K562 (cell line): ENCODE data around the gene ALG9. TPM values are rescaled to one million over a fixed set of nuclear protein-coding genes. Genes with fewer than 3 reads are reported as not detected.

Experiments used
- ASH1L ChIP-seq: fragments of 450-650 bp; IDR thresholded peaks from 2 replicates; pipeline ENCODE4 v1.6.1; 2018; ENCODE audit warnings: borderline replicate concordance, mild to moderate bottlenecking, low read depth; ENCODE audit not compliant: partially characterized antibody
- DPF2 ChIP-seq: fragments of 450-650 bp; IDR thresholded peaks from 2 replicates; pipeline ENCODE4 v1.6.1; 2016
- ELF4 ChIP-seq: fragments of 450-650 bp; formaldehyde crosslinking; IDR thresholded peaks from 2 replicates; pipeline ENCODE4 v1.4.0; 2022; ENCODE audit warnings: missing genetic modification characterization
- ESRRA ChIP-seq: fragments of 450-650 bp; IDR thresholded peaks from 2 replicates; pipeline ENCODE4 v1.6.1; 2014; ENCODE audit warnings: low read depth, mild to moderate bottlenecking, moderate library complexity, borderline replicate concordance
- HIVEP1 ChIP-seq: fragments of 250-450 bp; sonication (Bioruptor Pico); IDR thresholded peaks from 2 replicates; pipeline ENCODE4 v1.4.0; 2020; ENCODE audit warnings: mild to moderate bottlenecking
- JUN ChIP-seq, 2 experiments: sonication (generic) in 1 of 2; formaldehyde crosslinking in 1 of 2; IDR thresholded peaks; 2 replicates each; pipeline versions ENCODE4 v1.6.1 to v1.8.0; 2012 to 2022; ENCODE audit warnings: borderline replicate concordance in 2 of 2, mild to moderate bottlenecking in 2 of 2, improper control_type of control experiment in 1 of 2, low read depth in 1 of 2, low read length in 1 of 2, missing genetic modification reagents in 1 of 2
- JUNB ChIP-seq: fragments of 450-650 bp; formaldehyde crosslinking; conservative IDR thresholded peaks from 2 replicates; pipeline ENCODE4 v1.4.0; 2020; ENCODE audit warnings: mild to moderate bottlenecking
- KLF6 ChIP-seq: fragments of 250-450 bp; sonication (Bioruptor Pico); IDR thresholded peaks from 2 replicates; pipeline ENCODE4 v1.4.0; 2020; ENCODE audit warnings: mild to moderate bottlenecking, moderate library complexity, borderline replicate concordance
- RBFOX2 ChIP-seq: fragments of 200-400 bp; formaldehyde crosslinking; IDR thresholded peaks from 2 replicates; pipeline ENCODE4 v1.6.1; 2017; ENCODE audit warnings: low read depth, mild to moderate bottlenecking, low read length, moderate library complexity
- RBM14 ChIP-seq: fragments of 200-400 bp; formaldehyde crosslinking; IDR thresholded peaks from 2 replicates; pipeline ENCODE4 v1.6.1; 2018; ENCODE audit warnings: low read depth, mild to moderate bottlenecking, low read length, moderate library complexity, borderline replicate concordance; ENCODE audit not compliant: insufficient read depth
- SOX6 ChIP-seq: fragments of 450-650 bp; IDR thresholded peaks from 2 replicates; pipeline ENCODE4 v1.6.1; 2014; ENCODE audit warnings: mild to moderate bottlenecking
- SP1 ChIP-seq: sonication (generic); formaldehyde crosslinking; IDR thresholded peaks from 2 replicates; pipeline ENCODE4 v1.8.1; 2022; ENCODE audit warnings: mild to moderate bottlenecking, missing genetic modification reagents
- SRF ChIP-seq, 2 experiments: fragments of 250-450, 450-650 bp in 1 of 2; sonication (Bioruptor Pico) in 1 of 2; sonication (generic) in 1 of 2; formaldehyde crosslinking; IDR thresholded peaks; 2 replicates each; pipeline versions ENCODE4 v1.5.0 to v1.5.1; 2020 to 2022; ENCODE audit warnings: mild to moderate bottlenecking in 1 of 2, missing genetic modification reagents in 1 of 2
- SRSF9 ChIP-seq: fragments of 200-400 bp; formaldehyde crosslinking; IDR thresholded peaks from 2 replicates; pipeline ENCODE4 v1.6.1; 2017; ENCODE audit warnings: low read depth, low read length, borderline replicate concordance
- TAF15 ChIP-seq: fragments of 200-400 bp; formaldehyde crosslinking; IDR thresholded peaks from 2 replicates; pipeline ENCODE4 v1.6.1; 2017; ENCODE audit warnings: mild to moderate bottlenecking, low read depth, low read length, moderate library complexity
- ZFP1 ChIP-seq: fragments of 450-650 bp; formaldehyde crosslinking; IDR thresholded peaks from 2 replicates; pipeline ENCODE4 v1.4.0; 2020; ENCODE audit warnings: mild to moderate bottlenecking, mixed read lengths
- ZNF174 ChIP-seq: fragments of 250-450 bp; sonication (Bioruptor Pico); IDR thresholded peaks from 2 replicates; pipeline ENCODE4 v1.4.0; 2020; ENCODE audit warnings: mild to moderate bottlenecking
- ZNF282 ChIP-seq: sonication (generic); formaldehyde crosslinking; IDR thresholded peaks from 2 replicates; pipeline ENCODE4 v1.8.1; 2023; ENCODE audit warnings: missing genetic modification reagents
- ZNF384 ChIP-seq: IDR thresholded peaks from 2 replicates; pipeline ENCODE4 v1.6.1; 2012; ENCODE audit warnings: low read depth, low read length, improper control_type of control experiment
- ZNF76 ChIP-seq: fragments of 250-450 bp; sonication (Bioruptor Pico); IDR thresholded peaks from 2 replicates; pipeline ENCODE4 v1.4.0; 2020; ENCODE audit warnings: mild to moderate bottlenecking, moderate library complexity, borderline replicate concordance
- ZSCAN32 ChIP-seq: fragments of 450-650 bp; formaldehyde crosslinking; IDR thresholded peaks from 2 replicates; pipeline ENCODE4 v1.4.0; 2020; ENCODE audit warnings: mild to moderate bottlenecking, moderate library complexity
- polyA plus RNA-seq, 8 experiments: library from polyadenylated mRNA; depleted of rRNA in 4 of 8; stranded (reverse) in 5 of 8; unstranded in 3 of 8; fragments of >200 nt; fragmentation: Nextera tagmentation in 2 of 8; fragmentation: Illumina TruSeq in 1 of 8; extraction: Ambion mirVana in 2 of 8; extraction: Trizol in 1 of 8; gene quantifications; 2 replicates each; pipeline versions ENCODE4 v1.2.1 to v1.2.3, GENCODE V29; 2011 to 2014; ENCODE audit warnings: inconsistent platforms in 1 of 8, missing spikeins in 1 of 8
- total RNA-seq, 7 experiments: library from RNA; depleted of rRNA in 6 of 7; stranded (reverse); fragments of >200 nt in 6 of 7; fragmentation: Illumina TruSeq in 2 of 7; extraction: Trizol in 2 of 7; gene quantifications; 2 replicates each; pipeline versions ENCODE4 v1.2.1 to v1.2.3, GENCODE V29; 2011 to 2021; ENCODE audit warnings: low replicate concordance in 1 of 7
- TF ChIP-seq, protein P1 (sequence below), 2 experiments: IDR thresholded peaks; 2 replicates each; pipeline ENCODE4 v1.6.1; 2012; ENCODE audit warnings: improper control_type of control experiment in 2 of 2, low read depth in 2 of 2, low read length in 2 of 2, borderline replicate concordance in 1 of 2
- TF ChIP-seq, protein P2 (sequence below), 2 experiments: fragments of 450-650 bp in 1 of 2; sonication (generic) in 1 of 2; formaldehyde crosslinking in 1 of 2; IDR thresholded peaks in 1 of 2; conservative IDR thresholded peaks in 1 of 2; 2 replicates each; pipeline versions ENCODE4 v1.6.1 to v1.8.1; 2016 to 2023; ENCODE audit warnings: mild to moderate bottlenecking in 2 of 2, moderate library complexity in 2 of 2, inconsistent platforms in 1 of 2, missing genetic modification reagents in 1 of 2
- TF ChIP-seq, protein P3 (sequence below): sonication (generic); formaldehyde crosslinking; IDR thresholded peaks from 2 replicates; pipeline ENCODE4 v1.8.0; 2022; ENCODE audit warnings: mild to moderate bottlenecking, missing genetic modification reagents

ALG9 gene
- total and polyA plus RNA-seq, 9 of the 15 experiments (the other 6 are each of a cell fraction or from before 2014, with no cell fraction given), result 11.5 to 40.5 (median 24.9) TPM

DNA sequence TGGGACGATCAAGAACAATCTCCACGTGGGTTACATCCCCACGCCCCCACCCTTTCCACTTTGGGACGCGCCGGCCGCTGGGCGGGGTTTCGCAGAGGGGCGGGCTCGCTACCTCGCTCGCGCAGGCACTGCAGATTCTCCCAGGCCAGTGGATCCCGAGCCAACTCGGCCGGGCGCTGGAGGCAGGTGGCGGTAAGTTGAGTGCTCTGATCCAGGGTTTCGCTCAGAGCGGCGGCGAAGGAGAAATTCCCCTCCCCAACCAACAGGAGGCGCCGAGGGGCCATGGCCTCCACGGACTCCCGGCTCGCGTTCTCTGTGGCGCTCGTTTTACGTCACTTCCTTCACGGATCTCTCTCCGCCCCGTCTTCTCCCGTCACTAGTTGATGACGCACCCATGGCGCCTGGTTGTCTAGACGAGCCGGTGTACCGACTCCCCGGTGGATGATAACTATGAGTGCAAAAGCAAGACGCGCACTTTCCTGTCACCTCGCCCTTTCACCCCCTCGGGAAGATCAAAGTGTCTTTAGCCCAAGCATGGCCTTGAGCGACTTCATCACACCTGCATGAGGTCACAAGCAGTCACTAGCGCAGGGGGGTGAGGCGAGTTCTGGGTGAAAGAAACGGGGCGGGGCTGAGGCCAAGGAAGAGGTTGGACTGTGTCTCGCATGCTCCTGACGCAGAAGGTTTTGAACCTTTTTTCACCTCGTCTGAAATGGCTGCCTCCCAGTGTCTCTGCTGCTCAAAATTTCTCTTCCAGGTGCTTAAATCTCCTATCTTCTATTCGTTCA is 7.7 kb upstream of the ALG9 start, which contains the start of the genes CFAP68 and FDXACB1 (continued):
- TF ChIP-seq, protein P1, sequence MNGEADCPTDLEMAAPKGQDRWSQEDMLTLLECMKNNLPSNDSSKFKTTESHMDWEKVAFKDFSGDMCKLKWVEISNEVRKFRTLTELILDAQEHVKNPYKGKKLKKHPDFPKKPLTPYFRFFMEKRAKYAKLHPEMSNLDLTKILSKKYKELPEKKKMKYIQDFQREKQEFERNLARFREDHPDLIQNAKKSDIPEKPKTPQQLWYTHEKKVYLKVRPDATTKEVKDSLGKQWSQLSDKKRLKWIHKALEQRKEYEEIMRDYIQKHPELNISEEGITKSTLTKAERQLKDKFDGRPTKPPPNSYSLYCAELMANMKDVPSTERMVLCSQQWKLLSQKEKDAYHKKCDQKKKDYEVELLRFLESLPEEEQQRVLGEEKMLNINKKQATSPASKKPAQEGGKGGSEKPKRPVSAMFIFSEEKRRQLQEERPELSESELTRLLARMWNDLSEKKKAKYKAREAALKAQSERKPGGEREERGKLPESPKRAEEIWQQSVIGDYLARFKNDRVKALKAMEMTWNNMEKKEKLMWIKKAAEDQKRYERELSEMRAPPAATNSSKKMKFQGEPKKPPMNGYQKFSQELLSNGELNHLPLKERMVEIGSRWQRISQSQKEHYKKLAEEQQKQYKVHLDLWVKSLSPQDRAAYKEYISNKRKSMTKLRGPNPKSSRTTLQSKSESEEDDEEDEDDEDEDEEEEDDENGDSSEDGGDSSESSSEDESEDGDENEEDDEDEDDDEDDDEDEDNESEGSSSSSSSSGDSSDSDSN (IDR thresholded peaks at IDR 0.05; ENCODE audit: borderline replicate concordance in 1 of 2, low read depth in 2 of 2, low read length in 2 of 2), result peak; percentile 70 to 81; a peak in 1 of 4 replicates
- TF ChIP-seq ZNF282 (CRISPR knock-in tag) (no peak), ZNF384 (peak; percentile 44), ZSCAN32 (CRISPR knock-in tag) (no peak), JUN (IDR thresholded peaks at IDR 0.05; ENCODE audit: borderline replicate concordance, low read depth, low read length) (no peak), JUN (CRISPR knock-in tag; IDR thresholded peaks at IDR 0.05; ENCODE audit: borderline replicate concordance) (no peak; the same call in none of the 2 replicates), ZNF174 (CRISPR knock-in tag) (no peak), RBM14 (no peak), ZFP1 (no peak), SRSF9 (no peak), ELF4 (no peak), JUNB (CRISPR knock-in tag) (no peak), ZNF76 (no peak), SP1 (CRISPR knock-in tag) (peak; percentile 98), RBFOX2 (peak; percentile 83), HIVEP1 (no peak), SRF (CRISPR knock-in tag; IDR thresholded peaks at IDR 0.05) (peak in 1 of 2 experiments; percentile 77; a peak in 2 of 4 replicates), ESRRA (peak; percentile 87), DPF2 (peak; percentile 73), KLF6 (CRISPR knock-in tag) (0 out of 2 replicates have a peak, but pooled peaks have one; percentile 14), ASH1L (no peak), SOX6 (peak; percentile 42), TAF15 (no peak)
- TF ChIP-seq, protein P2, sequence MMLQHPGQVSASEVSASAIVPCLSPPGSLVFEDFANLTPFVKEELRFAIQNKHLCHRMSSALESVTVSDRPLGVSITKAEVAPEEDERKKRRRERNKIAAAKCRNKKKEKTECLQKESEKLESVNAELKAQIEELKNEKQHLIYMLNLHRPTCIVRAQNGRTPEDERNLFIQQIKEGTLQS (IDR thresholded peaks at IDR 0.05), result peak; percentile 91
- TF ChIP-seq, protein P2 (CRISPR knock-in tag; conservative IDR thresholded peaks at IDR 0.05), result peak; percentile 92
- TF ChIP-seq, protein P3, sequence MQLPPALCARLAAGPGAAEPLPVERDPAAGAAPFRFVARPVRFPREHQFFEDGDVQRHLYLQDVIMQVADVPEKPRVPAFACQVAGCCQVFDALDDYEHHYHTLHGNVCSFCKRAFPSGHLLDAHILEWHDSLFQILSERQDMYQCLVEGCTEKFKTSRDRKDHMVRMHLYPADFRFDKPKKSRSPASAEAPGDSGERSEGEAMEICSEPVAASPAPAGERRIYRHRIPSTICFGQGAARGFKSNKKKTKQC, result peak; percentile 55; the same call in 1 of the 2 replicates
